Renal pelvis (tissue), 4 donors: ENCODE data around the gene GNRHR. TPM values are rescaled to one million over a fixed set of nuclear protein-coding genes. Genes with fewer than 3 reads are reported as not detected.
"Not testable (repeated sequence)": the region's sequence is repeated elsewhere in the genome, so short reads cannot be mapped to it uniquely, and the experiment has no call there.

Source experiments
- DNase-seq: peaks from one replicate; pipeline ENCODE4 v3.0.0-alpha.2; 2013
- polyA plus RNA-seq, 3 donors: library from polyadenylated mRNA; unstranded; fragments of 120-200 nt; gene quantifications; one replicate each; pipeline ENCODE4 v1.2.1, GENCODE V29; 2013; ENCODE audit not compliant: insufficient read length in 3 of 3

GNRHR gene
- polyA plus RNA-seq, 3 donors = 0.48 to 0.99 (median 0.81) TPM

- no peak for DNase-seq
These were observed 26.9 kb downstream of the GNRHR start for GRCh38 chr4:67727124-67727850.

- DNase-seq = no peak
These were observed 28.2 kb downstream of the GNRHR start for GRCh38 chr4:67725981-67726380.

DNA sequence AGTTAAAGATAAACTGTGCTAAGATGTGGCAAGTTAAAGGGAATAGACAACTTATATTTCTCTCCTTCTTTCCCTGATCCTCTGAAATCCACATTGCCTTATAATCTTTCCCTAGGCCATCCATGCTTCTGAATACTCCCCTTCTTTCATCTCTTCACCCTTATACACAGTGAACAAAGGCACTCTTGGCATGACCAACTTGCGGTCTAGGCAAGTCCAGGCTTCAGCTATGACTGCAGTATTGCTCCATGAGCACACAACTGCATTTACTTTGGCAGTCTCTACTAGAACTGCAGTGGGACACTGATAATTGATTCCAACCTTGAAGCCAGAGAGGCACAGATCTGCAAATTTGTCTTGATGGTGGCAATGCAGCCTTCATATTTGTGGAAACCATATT is 29.1 kb downstream of the GNRHR start:
- DNase-seq = no peak

DNA sequence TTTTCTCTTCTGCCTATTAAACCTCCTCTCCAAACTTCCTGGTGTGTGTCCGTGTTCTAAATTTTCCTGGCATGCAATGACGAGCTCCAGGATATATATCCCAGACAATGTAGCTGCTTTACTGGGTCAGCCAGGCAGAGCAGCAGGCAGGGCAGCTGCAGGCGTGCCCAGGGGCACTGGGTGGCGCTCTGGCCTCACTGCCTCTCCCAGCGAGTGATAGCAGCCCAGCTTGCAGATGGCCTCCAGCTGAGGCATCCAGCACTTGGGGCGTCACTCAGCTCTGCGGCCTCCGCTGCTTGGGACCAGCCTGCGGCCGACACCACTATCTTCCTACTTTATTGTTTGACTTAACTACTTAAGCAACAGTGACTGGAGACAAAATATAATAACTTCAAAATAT is 30.2 kb downstream of the GNRHR start:
- no peak for DNase-seq

- no peak for DNase-seq
These were observed 30.8 kb downstream of the GNRHR start for GRCh38 chr4:67723341-67723740.

DNA sequence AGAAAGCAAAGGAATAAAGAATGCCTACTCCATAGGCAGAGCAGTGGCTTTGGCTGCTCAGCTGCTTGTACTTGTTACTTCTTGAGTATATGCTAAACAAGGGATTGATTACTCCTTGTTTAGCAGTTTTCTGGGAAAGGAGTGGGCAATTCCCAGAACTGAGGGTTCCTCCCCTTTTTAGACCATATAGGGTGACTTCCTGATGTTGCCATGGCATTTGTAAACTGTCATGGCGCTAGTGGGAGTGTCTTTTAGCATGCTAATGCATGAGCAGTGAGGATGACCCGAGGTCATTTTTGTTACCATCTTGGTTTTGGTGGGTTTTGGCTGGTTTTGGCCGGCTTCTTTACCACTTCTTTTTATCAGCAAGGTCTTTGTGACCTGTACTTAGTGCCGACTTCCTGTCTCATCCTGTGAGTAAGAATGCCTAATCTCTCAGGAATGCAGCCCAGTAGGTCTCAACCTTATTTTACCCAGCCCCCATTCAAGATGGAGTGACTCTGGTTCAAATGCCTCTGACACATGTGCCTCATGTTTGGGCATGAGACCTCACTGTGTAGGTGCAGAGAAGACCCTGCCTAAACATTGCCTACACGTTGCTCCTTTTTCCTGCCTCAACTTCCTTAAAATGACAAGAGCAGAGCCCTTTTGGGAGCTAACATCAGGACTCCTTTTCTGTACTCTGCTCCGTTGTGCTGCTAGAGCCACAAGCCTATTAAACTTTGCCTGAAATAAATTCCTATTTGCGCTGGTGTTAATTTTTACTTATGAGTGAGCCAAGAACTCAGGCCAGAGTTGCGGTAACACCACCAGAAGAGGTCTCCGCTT is 32.2 kb downstream of the GNRHR start:
- no peak for DNase-seq

DNA sequence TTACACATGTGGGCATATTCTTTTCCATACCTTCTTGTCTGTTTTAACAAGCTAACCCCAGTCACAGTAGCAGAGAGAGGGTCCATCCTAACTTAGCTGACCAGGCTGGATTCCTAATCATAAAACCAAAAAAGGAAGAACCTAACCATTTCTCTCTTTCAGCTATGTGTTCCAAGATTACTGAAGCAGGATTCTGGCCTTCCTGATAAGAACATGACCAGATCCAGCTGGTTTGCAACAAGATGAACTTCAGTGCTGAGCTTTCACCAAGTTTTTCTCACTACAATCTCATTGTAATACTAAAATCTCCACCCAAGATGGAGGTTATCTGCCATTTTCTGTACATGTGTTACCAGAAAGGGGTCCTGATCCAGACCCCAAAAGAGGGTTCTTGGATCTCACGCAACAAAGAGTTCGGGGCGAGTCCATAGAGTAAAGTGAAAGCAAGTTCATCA is 32.8 kb downstream of the GNRHR start:
- no peak for DNase-seq

GRCh38 chr4:67719953-67720617 is 34.1 kb downstream of the GNRHR start:
- DNase-seq = no peak

DNA sequence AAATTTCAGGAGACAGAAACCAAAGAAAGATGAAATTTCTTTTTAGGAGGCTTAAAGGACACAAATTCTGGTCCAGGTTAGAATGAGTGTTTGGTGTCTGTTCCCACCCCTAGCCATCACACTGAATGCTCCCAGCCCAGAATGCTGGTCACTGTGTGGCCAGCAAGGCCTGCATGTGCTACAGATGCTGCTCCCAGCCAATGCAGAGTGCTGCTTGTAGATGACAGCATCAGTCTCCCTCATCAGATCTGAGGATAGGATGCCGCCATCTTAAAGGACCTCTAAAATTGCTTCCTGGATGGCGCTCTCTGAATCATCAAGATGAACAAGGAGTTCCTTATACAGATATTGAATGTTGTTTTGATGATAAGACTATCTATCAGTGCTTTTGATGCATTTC is 35.3 kb downstream of the GNRHR start:
- DNase-seq = no peak

DNA sequence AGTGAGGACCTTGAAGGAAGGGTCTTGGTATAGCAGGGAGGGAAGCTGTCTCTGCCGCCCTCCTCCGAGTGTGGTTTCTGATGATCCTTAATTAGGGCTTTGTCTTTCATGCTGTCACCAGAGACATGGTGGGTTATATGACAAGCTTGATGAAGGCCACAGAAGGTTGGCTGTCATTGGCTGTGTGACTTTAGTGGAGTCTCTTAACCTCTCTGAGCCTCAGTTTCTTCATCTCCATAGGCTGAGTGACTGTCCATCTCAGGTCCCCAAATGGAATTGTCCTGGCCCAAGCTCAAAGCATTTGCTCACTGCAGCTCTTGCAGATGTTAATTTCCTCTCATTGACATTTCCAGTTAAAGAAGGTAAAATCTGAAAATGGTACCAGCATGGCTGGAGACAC is 36.6 kb downstream of the GNRHR start:
- DNase-seq = no peak

DNA sequence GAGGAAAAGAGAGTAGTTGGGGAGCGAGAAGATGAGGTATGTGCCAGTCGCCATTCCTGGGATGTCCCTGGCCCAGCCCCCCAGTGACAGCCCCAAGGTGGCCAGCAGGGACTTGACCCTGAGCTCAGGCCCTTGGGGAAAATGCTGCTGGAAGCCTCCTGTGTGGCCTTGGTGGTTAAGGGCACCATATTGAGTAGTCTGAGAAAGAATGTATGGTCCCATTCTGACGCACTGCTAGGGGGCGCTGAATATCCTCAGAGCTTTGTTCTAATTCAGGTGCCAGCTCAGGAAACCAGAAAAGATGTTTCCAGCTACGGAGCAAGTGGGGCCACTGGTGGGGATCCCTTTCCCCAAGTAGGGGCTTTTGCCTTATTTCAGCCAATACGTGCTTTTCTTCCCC is 39.2 kb downstream of the GNRHR start:
- DNase-seq = no peak

GRCh38 chr4:67714248-67714583 is 40.0 kb downstream of the GNRHR start:
- DNase-seq = no peak

DNA sequence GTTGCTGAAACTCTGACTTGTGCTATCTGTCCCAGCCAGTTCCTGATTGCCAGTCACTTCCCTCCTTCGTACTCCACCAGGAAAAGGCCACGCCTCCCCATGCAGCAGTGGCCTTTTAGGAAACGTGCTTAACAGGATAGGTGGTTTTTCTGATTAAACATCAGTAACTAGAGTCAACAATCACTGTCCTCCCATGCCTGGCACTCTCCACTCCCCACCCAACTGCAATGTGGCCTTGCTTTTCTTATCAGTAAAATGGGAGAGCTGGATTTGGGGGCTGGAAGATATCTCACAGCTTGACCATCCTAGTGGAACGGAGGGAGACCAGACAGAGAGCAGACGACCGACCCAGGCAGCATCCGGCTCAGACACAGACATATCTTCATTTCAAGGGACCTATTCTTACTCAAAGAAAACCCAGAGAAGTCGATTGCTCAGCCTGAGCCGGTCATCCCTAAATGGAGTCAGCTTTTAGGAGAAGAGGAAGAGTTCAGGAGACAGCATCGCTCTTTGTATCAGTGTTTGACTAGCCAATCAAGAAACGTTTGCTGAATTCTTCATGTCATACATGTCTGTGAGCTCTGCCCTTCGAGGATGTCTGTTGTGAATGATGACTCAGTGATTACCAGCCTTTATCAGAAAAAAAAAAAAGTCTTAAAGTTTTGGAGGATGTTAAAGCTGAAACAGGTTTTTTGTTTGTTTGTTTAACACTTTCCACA is 40.5 kb downstream of the GNRHR start:
- no peak for DNase-seq

- no peak for DNase-seq
These were observed 41.3 kb downstream of the GNRHR start for GRCh38 chr4:67712650-67713528.

- DNase-seq = no peak
These were observed 42.1 kb downstream of the GNRHR start for GRCh38 chr4:67712000-67712625.

DNA sequence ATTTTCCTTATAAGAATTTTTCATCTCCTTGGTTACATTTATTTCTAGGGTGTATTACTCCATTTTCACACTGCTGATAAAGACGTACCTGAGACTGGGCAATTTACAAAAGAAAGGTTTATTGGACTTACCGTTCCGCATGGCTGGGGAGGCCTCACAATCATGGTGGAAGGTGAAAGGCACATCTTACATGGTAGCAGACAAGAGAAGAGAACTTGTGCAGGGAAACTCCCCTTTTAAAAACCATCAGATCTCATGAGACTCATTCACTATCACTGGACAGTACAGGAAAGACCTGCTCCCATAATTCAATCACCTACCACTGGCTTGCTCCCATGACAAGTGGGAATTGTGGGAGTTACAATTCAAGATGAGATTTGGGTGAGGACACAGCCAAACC is 47.5 kb downstream of the GNRHR start:
- not testable (repeated sequence) for DNase-seq

DNA sequence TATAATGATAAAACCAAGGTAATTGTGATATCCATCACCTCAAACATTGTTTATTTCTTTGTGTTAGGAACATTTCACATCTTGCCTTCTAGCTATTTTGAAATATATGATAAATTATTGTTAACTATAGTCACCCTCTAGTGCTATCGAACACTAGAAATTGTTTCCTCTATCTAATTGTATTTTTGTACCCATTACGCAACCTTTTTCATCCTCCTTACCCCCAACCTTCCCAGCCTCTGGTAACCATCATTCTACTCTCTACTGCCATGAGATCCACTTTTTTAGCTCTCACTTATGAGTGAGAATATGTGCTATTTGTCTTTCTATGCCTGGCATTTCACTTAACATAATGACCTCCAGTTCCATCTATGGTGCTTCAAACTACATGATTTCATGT is 49.3 kb downstream of the GNRHR start:
- DNase-seq = no peak

DNA sequence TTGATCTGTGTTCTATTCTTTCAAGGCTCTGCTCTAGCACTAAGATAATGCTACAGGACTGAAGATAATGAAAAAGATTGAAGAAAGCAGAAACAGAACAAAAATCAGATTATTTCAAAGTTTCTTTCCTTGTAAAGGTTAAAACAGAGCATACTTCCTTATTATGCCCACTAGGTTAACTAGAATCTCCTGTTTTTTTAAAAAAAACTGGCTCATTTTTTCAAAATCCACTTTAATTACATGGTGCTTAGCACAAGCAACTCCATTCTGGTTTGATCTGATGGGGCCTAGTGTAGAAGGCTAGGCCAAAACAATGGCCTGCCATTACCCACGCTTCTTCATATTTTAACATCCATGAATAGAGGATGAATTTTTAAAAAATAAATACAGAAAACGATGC is 52.0 kb downstream of the GNRHR start:
- DNase-seq = no peak

- DNase-seq = no peak
These were observed 52.7 kb downstream of the GNRHR start for GRCh38 chr4:67701517-67701850.

GRCh38 chr4:67700738-67701516 is 53.3 kb downstream of the GNRHR start, which contains the start of gene UBA6:
Gene UBA6, minus strand, starts transcription at chr4:67701155. Its CDS starts 36 bp downstream, at chr4:67701119.
- peak; percentile 95 for DNase-seq
